Measurements from ENCODE around the gene PRPH. TPM values are rescaled to one million over a fixed set of nuclear protein-coding genes. Genes with fewer than 3 reads are reported as not detected.
"Not testable (repeated sequence)": the region's sequence is repeated elsewhere in the genome, so short reads cannot be mapped to it uniquely, and the experiment has no call there.

The PRPH gene
- total RNA-seq, 1 experiment from 2014 or later = 5.1 TPM

GRCh38 chr12:49269191-49269590 is 25.8 kb upstream of the PRPH start:
- not testable (repeated sequence) for DNase-seq; H3K4me3 ChIP-seq (ENCODE audit: insufficient read depth, low read depth, low read length); H3K27me3 ChIP-seq (ENCODE audit: control insufficient read depth, insufficient read depth, low read length)
- H3K36me3 ChIP-seq (replicated peaks; ENCODE audit: control insufficient read depth, insufficient read depth, low read length) = peaks cover 33% of the 10 kb centered on the region

DNA sequence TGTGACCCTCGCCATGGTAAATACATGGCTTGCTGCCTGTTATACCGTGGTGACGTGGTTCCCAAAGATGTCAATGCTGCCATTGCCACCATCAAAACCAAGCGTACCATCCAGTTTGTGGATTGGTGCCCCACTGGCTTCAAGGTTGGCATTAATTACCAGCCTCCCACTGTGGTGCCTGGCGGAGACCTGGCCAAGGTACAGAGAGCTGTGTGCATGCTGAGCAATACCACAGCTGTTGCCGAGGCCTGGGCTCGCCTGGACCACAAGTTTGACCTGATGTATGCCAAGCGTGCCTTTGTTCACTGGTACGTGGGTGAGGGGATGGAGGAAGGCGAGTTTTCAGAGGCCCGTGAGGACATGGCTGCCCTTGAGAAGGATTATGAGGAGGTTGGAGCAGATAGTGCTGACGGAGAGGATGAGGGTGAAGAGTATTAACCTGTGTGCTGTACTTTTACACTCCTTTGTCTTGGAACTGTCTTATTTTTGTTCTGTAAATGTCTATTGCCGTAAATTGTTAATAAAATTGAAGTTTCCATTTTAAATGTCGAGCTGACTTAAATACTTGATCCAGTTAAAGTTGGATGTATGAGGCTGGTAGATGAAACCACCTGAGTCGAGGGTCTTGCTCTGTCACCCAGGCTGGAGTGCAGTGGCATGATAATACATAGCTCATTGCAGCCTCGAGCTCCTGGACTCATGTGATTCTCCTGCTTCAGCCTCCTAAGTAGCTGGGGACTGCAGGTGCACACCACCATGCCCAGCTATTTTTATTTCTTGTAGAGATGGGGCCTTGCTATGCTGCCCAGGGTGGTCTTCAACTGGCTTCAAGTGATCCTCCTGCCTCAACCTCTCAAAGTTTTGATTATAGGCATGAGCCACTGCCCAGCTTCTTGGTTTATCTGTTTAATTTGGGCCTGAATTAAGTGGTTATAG is 21.9 kb upstream of the PRPH start:
- no peak for DNase-seq
- peaks cover 25% of the 10 kb centered on the region for H3K36me3 ChIP-seq (replicated peaks; ENCODE audit: control insufficient read depth, insufficient read depth, low read length)

DNA sequence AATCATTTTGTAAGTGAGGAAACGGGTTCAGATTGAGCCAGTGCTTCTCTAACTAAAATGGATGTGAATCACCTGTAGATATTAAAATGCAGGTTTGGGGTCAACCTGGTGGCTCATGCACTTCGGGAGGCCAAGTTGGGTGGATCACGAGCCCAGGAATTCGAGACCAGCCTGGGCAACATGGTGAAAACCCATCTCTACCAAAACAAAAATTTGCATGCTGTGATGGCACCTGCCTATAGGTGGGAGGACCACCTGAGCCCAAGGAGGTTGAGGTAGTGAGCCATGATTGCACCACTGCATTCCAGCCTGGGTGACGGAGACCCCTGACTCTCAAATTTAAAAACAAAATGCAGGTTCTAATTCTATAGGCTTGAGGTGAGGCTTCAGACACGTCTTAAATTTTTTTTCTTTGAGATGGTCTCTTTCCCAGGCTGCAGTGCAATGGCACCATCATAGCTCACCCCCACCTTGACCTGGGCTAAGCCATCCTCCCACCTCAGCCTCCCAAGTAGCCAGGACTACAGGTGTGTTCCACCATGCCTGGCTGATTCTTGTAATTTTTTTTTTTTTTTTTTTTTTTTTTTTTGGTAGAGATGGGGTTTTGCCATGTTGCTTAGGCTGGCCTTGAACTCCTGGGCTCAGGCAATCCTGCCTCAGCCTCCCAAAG is 21.1 kb upstream of the PRPH start:
- no peaks in the 10 kb centered on the region for H3K27me3 ChIP-seq (ENCODE audit: control insufficient read depth, insufficient read depth, low read length)
- H3K36me3 ChIP-seq (replicated peaks; ENCODE audit: control insufficient read depth, insufficient read depth, low read length) = peaks cover 23% of the 10 kb centered on the region
- no peak overlapping the region for H3K4me3 ChIP-seq (ENCODE audit: insufficient read depth, low read depth, low read length)
- DNase-seq = no peak

More for the DNA sequence above, 21.9 kb upstream of the PRPH start:
- H3K27me3 ChIP-seq (ENCODE audit: control insufficient read depth, insufficient read depth, low read length) = no peaks in the 10 kb centered on the region
- no peak overlapping the region for H3K4me3 ChIP-seq (ENCODE audit: insufficient read depth, low read depth, low read length)

DNA sequence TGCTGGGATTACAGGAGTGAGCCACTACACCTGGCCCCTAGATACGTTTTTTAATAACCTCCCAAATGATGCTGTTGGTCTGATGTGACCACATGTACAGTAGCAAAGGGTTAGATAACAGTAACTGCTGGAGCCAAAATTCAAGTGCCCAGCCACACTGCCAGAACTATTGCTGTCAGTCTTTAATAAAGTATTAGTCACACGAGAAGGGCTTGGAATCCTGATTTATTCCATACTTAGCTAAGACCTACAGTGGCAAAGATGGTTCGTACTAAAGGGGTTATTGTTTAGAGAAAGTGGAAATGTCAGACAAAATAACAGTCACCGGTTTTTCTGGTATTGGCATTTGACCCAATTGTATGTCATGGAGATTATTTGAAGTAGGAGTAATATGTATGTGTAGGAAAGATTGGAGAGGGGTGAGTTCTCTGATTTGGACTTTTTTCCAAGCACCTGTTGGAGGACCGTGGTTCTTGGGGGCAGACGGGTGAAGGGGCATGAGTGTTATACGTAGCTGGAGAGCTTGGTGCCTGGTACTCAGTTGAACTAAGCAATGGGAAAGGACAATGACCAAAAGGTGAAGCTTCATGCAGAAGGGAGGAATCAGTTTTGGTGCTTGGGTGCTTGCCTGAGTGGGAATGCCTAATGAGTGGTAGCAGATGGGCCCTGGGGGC is 20.4 kb upstream of the PRPH start:
- Histone ChIP-seq H3K27me3 (ENCODE audit: control insufficient read depth, insufficient read depth, low read length) (no peaks in the 10 kb centered on the region), H3K36me3 (replicated peaks; ENCODE audit: control insufficient read depth, insufficient read depth, low read length) (peaks cover 20% of the 10 kb centered on the region), H3K4me3 (ENCODE audit: insufficient read depth, low read depth, low read length) (no peak overlapping the region)
- DNase-seq = no peak

- Histone ChIP-seq H3K4me3 (ENCODE audit: insufficient read depth, low read depth, low read length) (no peak overlapping the region), H3K36me3 (replicated peaks; ENCODE audit: control insufficient read depth, insufficient read depth, low read length) (peaks cover 3% of the 10 kb centered on the region), H3K27me3 (ENCODE audit: control insufficient read depth, insufficient read depth, low read length) (no peaks in the 10 kb centered on the region)
- no peak for DNase-seq
Measured at GRCh38 chr12:49276304-49277290, 18.4 kb upstream of the PRPH start.

DNA sequence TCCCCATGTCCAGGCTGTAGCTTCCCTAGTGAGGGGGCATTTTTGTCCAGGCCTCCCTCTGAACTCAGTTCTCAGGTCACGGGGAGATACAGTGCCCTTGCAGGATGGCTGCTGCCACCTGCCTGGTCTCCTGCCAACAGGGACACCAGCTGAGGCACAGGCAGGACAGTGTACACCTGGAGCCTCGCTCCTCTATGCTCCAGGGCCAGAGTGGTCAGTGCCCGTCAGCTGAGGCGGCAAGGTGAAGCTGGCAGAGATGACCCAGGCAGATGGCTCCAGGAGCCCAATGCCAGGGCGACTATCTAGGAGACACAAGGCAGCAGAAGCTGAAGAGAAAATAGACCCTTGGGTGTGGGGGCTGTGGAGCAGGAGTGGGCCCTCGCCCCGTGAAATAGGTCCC is 17.5 kb upstream of the PRPH start:
- Histone ChIP-seq H3K4me3 (ENCODE audit: insufficient read depth, low read depth, low read length) (no peak overlapping the region), H3K27me3 (ENCODE audit: control insufficient read depth, insufficient read depth, low read length) (no peaks in the 10 kb centered on the region), H3K36me3 (replicated peaks; ENCODE audit: control insufficient read depth, insufficient read depth, low read length) (no peaks in the 10 kb centered on the region; the same call in 1 of the 2 replicates)
- DNase-seq = no peak

GRCh38 chr12:49279706-49280159 is 15.2 kb upstream of the PRPH start:
- DNase-seq = peak; percentile 80
- no peaks in the 10 kb centered on the region for H3K27me3 ChIP-seq (ENCODE audit: control insufficient read depth, insufficient read depth, low read length)
- H3K36me3 ChIP-seq (replicated peaks; ENCODE audit: control insufficient read depth, insufficient read depth, low read length) = no peaks in the 10 kb centered on the region

DNA sequence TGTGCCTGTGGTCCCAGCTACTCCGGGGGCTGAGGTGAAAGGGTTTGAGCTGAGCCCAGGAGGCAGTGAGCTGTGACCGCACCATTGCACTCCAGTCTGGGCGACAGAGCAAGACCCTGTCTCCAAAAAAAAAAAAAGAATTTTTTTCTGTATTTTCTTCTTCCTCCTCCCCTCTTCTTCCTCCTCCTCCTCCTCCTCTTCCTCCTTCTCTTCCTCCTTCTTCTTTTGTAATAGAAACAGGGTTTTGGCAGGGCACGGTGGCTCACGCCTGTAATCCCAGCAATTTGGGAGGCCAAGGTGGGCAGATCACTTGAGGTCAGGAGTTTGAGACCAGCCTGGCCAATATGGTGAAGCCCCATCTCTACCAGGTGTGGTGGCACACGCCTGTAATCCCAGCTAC is 14.4 kb upstream of the PRPH start:
- DNase-seq; H3K27me3 ChIP-seq (ENCODE audit: control insufficient read depth, insufficient read depth, low read length); H3K36me3 ChIP-seq (replicated peaks; ENCODE audit: control insufficient read depth, insufficient read depth, low read length); H3K4me3 ChIP-seq (ENCODE audit: insufficient read depth, low read depth, low read length): not testable (repeated sequence)

More at GRCh38 chr12:49279706-49280159, 15.2 kb upstream of the PRPH start:
- H3K4me3 ChIP-seq (ENCODE audit: insufficient read depth, low read depth, low read length) = no peak overlapping the region

GRCh38 chr12:49282302-49282701 is 12.6 kb upstream of the PRPH start:
- Histone ChIP-seq H3K36me3 (replicated peaks; ENCODE audit: control insufficient read depth, insufficient read depth, low read length) (no peaks in the 10 kb centered on the region), H3K4me3 (ENCODE audit: insufficient read depth, low read depth, low read length) (no peak overlapping the region), H3K27me3 (ENCODE audit: control insufficient read depth, insufficient read depth, low read length) (peaks cover 2% of the 10 kb centered on the region; the same call in 1 of the 2 replicates)
- DNase-seq = no peak

DNA sequence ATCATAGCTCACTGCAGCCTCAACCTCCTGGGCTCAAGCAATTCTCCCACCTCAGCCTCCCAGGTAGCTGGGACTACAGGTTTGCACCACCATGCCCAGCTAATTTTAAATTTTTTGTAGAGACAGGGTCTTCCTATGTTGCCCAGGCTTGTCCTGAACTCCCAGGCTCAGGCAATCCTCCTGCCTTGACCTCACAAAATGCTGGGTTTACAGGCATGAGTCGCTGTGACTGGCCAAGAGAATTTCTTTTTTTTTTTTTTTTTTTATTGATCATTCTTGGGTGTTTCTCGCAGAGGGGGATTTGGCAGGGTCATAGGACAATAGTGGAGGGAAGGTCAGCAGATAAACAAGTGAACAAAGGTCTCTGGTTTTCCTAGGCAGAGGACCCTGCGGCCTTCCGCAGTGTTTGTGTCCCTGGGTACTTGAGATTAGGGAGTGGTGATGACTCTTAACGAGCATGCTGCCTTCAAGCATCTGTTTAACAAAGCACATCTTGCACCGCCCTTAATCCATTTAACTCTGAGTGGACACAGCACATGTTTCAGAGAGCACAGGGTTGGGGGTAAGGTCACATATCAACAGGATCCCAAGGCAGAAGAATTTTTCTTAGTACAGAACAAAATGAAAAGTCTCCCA is 12.1 kb upstream of the PRPH start:
- not testable (repeated sequence) for H3K27me3 ChIP-seq (ENCODE audit: control insufficient read depth, insufficient read depth, low read length); H3K4me3 ChIP-seq (ENCODE audit: insufficient read depth, low read depth, low read length); DNase-seq

GRCh38 chr12:49283541-49284429 is 11.2 kb upstream of the PRPH start:
- no peaks in the 10 kb centered on the region for H3K36me3 ChIP-seq (replicated peaks; ENCODE audit: control insufficient read depth, insufficient read depth, low read length)
- DNase-seq = peak; percentile 72
- no peak overlapping the region for H3K4me3 ChIP-seq (ENCODE audit: insufficient read depth, low read depth, low read length)

More for the DNA sequence above, 12.1 kb upstream of the PRPH start:
- H3K36me3 ChIP-seq (replicated peaks; ENCODE audit: control insufficient read depth, insufficient read depth, low read length) = not testable (repeated sequence)

GRCh38 chr12:49284672-49285071 is 10.3 kb upstream of the PRPH start:
- no peak for DNase-seq
- no peaks in the 10 kb centered on the region for H3K36me3 ChIP-seq (replicated peaks; ENCODE audit: control insufficient read depth, insufficient read depth, low read length)
- H3K4me3 ChIP-seq (ENCODE audit: insufficient read depth, low read depth, low read length) = no peak overlapping the region
- peaks cover 7% of the 10 kb centered on the region; the same call in 1 of the 2 replicates for H3K27me3 ChIP-seq (ENCODE audit: control insufficient read depth, insufficient read depth, low read length)

More at GRCh38 chr12:49283541-49284429, 11.2 kb upstream of the PRPH start:
- peaks cover 4% of the 10 kb centered on the region; the same call in 1 of the 2 replicates for H3K27me3 ChIP-seq (ENCODE audit: control insufficient read depth, insufficient read depth, low read length)

All from H7 (cell line).